Superior temporal gyrus (tissue), 1 donor: ENCODE data around the gene RANBP2.
"Not testable (repeated sequence)": the region's sequence is repeated elsewhere in the genome, so short reads cannot be mapped to it uniquely, and the experiment has no call there.

ENCODE experiments used
- DNase-seq: peaks from one replicate; pipeline ENCODE4 v3.0.0-alpha.2; 2016; ENCODE audit errors: extremely low spot score

RANBP2 gene

DNA sequence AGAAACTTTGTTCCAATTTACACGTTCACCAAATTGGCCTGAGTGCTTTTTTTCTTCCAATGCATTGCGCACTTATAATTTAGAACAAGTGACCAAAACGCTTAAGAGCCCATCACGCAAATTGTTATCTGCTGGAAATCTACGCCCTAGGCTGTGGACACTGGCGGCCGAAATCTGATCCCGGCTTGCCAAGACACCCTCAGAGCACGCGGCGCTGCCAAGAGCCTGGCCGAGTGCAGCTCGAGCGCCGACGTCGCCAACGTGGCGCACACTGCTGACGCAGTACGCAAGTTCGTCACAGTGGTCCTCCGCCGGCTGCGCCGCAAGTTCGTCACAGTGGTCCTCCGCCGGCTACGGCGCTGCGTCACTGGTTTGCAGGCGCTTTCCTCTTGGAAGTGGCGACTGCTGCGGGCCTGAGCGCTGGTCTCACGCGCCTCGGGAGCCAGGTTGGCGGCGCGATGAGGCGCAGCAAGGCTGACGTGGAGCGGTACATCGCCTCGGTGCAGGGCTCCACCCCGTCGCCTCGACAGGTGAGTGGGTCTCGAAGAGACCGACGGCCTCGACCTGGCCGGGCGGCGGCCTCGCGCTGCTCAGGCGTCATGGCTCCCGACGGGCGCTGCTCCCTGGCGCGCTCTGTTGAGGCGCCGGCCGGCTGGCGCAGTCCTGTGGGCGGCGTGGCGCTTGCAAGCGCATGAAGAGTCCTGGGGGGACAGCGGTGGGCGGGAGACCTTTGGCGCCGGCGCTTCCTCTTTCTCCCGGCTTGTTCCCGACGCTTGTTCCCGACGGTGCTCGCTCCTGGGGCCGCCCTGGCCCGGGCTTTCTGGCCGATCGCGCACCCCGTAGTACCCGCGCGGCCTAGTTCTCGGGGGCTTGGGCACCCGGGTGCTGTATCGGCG, at the start of gene RANBP2:
Gene RANBP2 (plus strand): TSS at position 334 of the 896 bp plus-strand sequence. CDS start 125 bp downstream, at position 459.
- peak; percentile 96 for DNase-seq

GRCh38 chr2:108670282-108670681, 49.0 kb upstream of the RANBP2 start:
- DNase-seq, result not testable (repeated sequence)

GRCh38 chr2:108672200-108672805, 47.0 kb upstream of the RANBP2 start:
- not testable (repeated sequence) for DNase-seq

GRCh38 chr2:108676522-108676921, 42.8 kb upstream of the RANBP2 start:
- not testable (repeated sequence) for DNase-seq

GRCh38 chr2:108677239-108677744, 42.0 kb upstream of the RANBP2 start:
- DNase-seq, result not testable (repeated sequence)

GRCh38 chr2:108678198-108678651, 41.1 kb upstream of the RANBP2 start:
- not testable (repeated sequence) for DNase-seq

DNA sequence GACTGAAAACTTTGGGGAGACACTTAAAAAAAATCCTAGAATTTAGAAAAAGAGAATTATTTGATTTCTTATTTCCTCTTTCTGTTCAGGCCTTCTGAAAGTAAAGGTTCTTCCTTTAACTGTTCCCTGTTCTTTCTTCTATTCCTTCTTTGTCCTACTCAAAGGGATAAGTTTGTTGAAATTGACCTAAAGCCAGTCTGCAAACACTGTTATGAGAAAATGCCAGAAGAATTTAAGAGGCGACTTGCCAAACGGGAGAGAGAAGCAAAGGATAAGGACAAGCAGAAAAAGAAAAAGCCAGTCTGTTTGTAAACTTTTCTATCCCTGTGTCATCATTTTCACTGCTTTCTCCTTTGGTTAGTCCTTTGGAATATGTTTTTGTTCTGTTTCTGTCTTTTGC, 38.5 kb upstream of the RANBP2 start:
- DNase-seq, result not testable (repeated sequence)

DNA sequence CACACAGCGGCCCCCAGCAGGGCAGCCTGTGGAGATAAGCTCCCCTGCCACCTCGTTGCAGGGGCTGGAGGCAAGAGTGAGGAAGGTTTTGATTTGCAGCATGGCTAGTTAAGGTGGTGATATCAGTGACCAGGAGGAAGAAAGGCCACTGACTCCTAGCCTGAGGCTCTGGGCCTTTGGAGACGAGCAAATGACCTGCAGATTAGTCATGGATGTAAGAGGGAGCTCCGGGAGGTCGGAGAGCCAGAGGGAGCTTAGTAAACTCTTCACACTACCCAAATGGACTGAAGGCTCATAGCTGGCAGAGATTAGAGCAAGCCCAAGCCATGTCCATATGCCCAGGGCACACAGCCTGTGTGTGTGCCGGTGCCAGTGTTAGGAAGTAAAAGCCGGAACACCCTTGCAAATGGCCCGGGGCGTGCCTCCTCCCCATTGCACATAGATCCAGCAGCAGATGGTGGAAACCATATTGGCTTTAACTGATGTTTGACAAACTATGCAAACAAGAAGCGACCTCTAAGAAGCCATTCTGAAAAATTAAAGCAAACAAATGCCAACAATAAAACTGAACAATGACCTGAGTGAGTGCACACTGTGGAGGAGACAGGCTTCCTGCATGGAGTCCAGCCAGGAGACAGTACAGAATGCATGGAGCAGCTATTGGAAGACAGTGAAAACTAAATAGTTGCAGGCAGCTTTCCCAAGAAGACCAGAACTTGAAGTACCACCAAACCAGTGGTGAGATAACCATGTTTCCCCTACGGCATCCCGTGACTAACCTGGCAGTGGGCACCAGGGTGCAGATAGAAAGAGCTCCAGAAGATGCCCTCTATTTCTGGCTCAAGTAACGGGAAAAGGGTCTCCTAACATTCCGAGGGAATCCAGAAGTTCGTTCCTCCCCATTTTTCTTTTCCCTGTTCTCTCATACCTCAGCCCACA, 30.2 kb upstream of the RANBP2 start:
- not testable (repeated sequence) for DNase-seq

DNA sequence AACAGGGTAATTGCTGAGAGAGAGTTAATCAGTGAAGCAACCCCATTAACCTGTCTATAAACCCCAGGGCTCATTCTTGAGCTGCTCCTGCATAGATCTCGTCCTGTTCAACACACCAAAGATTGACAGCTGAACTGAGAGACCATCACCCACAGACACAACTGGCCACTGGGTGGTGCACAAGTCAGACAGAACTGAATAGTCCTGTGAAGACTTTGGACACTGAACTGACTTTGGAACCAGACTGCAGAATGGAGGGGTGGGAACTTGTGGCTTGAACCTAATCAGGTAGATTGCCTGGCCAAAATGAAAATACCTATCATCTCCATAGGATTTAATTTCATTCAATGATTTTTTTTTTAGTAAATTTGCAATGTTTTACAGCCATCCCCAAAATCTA, 29.3 kb upstream of the RANBP2 start:
- not testable (repeated sequence) for DNase-seq

DNA sequence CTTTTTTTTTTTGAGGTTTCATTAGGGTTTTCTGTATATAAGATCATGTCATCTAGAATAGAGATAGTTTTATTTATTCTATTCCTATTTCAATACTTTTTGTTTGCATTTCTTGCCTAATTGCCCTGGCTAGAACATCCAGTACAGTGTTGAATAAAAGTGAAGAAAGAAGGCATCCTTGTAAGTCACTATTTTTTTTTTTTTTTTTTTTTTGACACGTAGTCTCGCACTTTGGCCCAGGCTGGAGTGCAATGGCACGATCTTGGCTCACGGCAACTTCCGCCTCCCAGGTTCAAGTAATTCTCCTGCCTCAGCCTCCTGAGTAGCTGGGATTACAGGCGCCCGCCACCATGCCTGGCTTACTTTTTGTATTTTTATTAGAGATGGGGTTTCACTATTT, 27.8 kb upstream of the RANBP2 start:
- DNase-seq, result no peak

GRCh38 chr2:108701208-108701607, 18.1 kb upstream of the RANBP2 start:
- no peak for DNase-seq

DNA sequence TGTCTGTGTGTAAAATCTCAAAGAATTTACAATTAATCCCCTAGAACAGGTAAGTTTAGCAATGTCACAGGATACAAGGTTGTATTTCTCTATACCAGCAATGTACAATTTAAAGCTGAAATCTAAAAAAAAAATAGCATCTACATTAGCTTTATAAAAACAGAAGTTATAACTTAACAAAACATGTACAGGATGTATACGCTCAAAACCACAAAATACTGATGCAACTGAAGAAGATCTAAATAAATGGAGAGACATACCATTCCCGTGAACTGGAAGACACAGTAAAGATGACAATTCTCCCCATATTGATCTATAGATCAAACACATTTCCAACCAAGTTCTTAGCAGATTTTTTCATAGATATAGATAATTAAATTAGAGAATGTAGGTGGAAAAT, 17.5 kb upstream of the RANBP2 start:
- no peak for DNase-seq

DNA sequence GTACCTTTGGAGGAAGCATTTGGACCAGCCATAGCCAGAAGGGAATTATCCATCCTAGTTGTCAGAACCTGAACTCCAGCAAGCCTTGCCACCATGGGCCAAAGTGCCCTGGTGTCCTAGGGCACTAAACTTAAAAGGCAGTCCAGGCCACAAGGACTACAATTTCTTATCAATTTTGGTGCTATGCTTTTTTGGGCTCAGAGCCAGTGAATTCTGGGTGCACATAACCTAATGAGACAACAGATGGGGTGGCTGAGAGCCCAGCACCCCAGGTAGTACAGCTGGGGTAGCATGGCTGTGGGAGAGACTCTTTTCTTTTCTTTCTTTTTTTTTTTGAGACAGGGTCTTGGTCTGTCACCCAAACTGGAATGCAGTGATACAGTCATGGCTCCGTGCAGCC, 14.4 kb upstream of the RANBP2 start:
- no peak for DNase-seq

GRCh38 chr2:108707300-108707699, 12.0 kb upstream of the RANBP2 start:
- DNase-seq, result no peak

DNA sequence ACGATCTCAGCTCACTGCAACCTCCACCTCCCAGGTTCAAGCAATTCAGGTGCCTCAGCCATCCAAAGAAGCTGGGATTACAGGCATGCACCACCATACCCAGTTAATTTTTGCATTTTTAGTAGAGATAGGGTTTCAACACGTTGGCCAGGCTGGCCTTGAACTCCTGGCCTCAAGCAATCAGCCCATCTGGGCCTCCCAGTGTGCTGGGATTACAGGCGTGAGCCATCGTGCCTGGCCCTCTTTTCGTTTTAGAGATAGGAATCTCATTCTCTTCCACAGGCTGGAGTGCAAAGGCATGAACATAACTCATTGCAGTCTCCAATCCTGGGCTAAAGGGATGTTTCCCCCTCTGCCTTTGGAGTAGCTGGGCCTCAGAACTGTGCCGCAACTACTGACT, 2.3 kb upstream of the RANBP2 start:
- not testable (repeated sequence) for DNase-seq

GRCh38 chr2:108726048-108726447, 6.8 kb downstream of the RANBP2 start:
- not testable (repeated sequence) for DNase-seq

DNA sequence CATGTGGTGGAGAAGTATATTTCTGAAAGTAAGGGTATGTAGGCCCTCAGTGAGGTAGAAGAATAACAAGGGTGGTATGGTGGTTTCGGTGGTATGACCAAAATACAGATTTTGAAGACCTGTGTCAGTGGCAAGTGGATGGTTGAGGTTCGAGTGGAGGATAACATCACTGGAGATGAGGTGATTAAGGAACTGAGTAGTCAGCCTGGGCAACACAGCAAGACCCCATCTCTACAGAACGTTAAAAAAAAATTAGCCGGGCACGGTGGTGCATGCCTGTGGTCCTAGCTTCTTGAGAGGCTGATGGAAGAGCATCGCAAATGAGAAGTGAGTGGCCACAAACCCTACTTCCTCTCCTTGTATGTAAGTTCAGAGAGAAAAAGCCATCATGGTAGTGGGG, 15.4 kb downstream of the RANBP2 start:
- DNase-seq, result not testable (repeated sequence)

- DNase-seq, result not testable (repeated sequence)
These were observed 38.7 kb downstream of the RANBP2 start for GRCh38 chr2:108757973-108758372.

DNA sequence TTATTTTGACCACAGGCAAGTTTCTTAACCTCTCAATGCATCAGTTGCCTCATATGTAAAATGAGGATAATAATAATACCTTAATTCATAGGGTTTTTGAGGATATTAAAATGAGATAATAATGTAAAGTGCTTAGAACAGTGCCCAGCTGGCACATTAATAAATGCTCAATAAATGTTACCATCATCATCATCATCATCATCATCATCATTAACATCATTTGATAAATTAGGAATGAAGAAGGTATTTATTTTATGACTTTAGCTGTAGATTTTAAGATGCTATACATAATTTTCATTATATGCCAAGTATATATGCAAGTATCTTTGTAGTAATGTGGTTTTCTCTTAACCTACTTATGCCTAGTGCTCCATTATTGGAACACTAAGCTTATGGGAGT, 43.3 kb downstream of the RANBP2 start:
- not testable (repeated sequence) for DNase-seq

GRCh38 chr2:108766671-108767070, 47.4 kb downstream of the RANBP2 start:
- DNase-seq, result not testable (repeated sequence)

DNA sequence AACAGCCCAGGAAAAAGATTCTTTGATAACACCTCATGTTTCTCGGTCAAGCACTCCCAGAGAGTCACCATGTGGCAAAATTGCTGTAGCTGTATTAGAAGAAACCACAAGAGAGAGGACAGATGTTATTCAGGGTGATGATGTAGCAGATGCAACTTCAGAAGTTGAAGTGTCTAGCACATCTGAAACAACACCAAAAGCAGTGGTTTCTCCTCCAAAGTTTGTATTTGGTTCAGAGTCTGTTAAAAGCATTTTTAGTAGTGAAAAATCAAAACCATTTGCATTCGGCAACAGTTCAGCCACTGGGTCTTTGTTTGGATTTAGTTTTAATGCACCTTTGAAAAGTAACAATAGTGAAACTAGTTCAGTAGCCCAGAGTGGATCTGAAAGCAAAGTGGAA, 48.6 kb downstream of the RANBP2 start:
- DNase-seq, result not testable (repeated sequence)
